ENCODE measurements around the gene ZNF138.
A peak's percentile ranks its signal among the peaks of the same experiment; 100 is the strongest.

The ZNF138 gene

DNA sequence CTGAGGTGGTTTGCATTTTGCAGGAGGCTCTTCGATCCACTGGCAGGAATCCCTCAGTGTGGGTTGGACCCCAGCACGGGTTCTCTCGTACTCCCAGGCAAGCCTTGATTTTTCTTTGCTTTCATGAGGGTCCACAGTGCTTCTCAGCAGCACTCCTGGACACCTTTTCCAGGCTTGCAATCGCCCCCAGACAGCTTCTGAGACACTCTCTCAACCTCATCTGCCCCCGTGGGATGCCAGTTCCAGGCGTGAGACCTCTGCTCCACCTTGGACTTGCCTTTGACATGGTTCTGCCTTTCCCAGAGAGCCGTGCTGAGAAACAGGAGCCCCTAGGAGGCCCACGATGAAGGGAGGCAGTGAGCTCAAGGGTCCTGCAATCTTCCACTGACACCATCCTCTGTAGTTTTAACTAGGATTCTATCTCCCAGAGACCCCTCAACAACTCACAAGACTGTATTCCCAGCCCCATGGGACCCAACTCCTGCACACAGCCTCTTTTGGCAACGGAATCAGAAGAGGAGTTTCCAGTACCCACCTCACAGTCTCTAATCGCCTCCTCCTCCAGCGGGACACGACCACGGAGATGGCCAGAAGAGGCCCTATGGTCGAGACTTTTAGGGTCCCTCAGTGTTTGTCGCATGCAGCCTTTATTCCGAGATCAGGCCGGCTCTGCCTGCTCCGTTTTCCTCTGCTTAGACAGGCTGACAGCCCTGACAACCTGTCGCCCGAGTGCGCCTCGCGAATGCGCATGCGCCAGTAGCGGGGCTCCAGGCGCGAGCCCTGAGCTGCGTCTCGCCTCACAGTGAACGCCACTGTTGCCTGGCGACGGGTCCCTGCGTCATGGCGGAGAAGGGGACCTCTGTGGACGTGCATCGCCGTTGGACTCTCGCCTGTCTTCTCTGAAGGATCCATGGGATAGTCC is 82.8 kb downstream of the ZNF138 start:
- peak; percentile 46 for DNase-seq

GRCh38 chr7:64877714-64878610 is 83.7 kb downstream of the ZNF138 start:
- no peak for DNase-seq

- no peak for DNase-seq
These were observed 84.5 kb downstream of the ZNF138 start for GRCh38 chr7:64878684-64879083.

GRCh38 chr7:64879086-64879730 is 85.0 kb downstream of the ZNF138 start:
- DNase-seq: no peak

- no peak for DNase-seq
These were observed 85.6 kb downstream of the ZNF138 start for GRCh38 chr7:64879800-64880199.

- no peak for DNase-seq
These were observed 86.4 kb downstream of the ZNF138 start for GRCh38 chr7:64880322-64881297.

- no peak for DNase-seq
These were observed 87.4 kb downstream of the ZNF138 start for GRCh38 chr7:64881461-64882287.

- DNase-seq: no peak
These were observed 88.3 kb downstream of the ZNF138 start for GRCh38 chr7:64882341-64883112.

Data from NCI-H1417 treated with DMSO at 0.1 percent for 48 hours (cell line).